ENCODE results near the gene FGF2.
"Not testable (repeated sequence)": the region's sequence is repeated elsewhere in the genome, so short reads cannot be mapped to it uniquely, and the experiment has no call there.

Gene FGF2

GRCh38 chr4:122826553-122827257 is at the start of gene FGF2:
TSS of gene FGF2 (plus strand) at chr4:122826831. CDS start at chr4:122827175, 344 bp downstream.
- no peak for DNase-seq (ENCODE audit: low read depth in 2 of 2)

- no peak for DNase-seq (ENCODE audit: low read depth in 2 of 2)
Observed at GRCh38 chr4:122776916-122777315, 49.7 kb upstream of the FGF2 start.

DNA sequence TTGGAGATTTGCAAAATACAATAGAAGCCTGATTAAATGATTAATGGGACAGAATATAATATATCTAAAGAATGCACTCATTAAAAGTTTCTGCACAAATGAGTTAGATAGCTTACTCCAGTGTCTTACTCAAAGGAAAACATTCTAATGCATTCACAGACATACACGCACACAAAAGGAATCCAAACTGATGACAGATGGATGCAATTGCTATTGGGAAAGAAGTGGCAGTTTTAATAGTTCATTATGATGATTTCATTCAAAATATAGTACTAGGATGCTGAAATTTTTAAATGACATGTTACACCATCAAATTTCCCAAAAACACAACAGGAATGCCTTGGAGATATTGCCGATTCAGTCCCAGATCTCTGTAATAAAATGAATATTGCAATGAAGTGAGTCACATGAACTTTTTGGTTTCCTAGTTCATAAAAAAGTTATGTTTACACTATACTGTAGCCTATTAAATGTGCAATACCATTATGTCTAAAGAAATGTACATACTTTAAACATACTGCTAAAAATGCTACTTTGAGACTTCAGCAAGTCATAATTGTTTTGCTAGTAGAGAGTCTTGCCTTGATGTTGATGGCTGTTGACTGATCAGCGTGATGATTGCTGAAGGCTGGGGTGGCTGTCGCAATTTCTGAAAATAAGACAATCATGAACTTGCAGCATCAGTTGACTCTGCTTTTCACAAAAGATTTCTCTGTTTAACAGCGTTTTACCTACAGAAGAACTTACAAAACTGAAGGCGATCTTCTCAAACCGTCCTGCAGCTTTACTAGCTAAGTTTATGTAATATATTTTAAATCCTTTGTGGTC is 48.6 kb upstream of the FGF2 start:
- no peak for DNase-seq (ENCODE audit: low read depth in 2 of 2)

DNA sequence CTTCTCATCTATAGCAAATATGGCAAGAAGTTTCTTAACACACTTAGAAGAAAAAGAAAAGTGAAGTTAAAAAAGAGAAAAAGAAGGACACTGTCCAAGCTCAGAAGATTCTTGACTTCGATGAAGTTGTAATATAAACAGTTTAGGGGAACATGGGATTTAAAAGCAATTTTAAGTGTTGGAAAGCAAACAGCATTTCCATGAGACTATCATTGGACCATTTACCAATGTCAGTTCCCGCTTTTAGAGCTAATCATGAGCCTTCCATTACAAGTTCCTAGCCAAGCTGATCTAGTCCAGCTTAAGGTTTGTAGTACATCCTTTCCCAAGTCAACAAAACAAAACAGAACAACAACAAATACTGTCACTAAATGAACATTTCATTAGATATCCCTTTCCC is 45.1 kb upstream of the FGF2 start:
- DNase-seq (ENCODE audit: low read depth in 2 of 2): no peak

DNA sequence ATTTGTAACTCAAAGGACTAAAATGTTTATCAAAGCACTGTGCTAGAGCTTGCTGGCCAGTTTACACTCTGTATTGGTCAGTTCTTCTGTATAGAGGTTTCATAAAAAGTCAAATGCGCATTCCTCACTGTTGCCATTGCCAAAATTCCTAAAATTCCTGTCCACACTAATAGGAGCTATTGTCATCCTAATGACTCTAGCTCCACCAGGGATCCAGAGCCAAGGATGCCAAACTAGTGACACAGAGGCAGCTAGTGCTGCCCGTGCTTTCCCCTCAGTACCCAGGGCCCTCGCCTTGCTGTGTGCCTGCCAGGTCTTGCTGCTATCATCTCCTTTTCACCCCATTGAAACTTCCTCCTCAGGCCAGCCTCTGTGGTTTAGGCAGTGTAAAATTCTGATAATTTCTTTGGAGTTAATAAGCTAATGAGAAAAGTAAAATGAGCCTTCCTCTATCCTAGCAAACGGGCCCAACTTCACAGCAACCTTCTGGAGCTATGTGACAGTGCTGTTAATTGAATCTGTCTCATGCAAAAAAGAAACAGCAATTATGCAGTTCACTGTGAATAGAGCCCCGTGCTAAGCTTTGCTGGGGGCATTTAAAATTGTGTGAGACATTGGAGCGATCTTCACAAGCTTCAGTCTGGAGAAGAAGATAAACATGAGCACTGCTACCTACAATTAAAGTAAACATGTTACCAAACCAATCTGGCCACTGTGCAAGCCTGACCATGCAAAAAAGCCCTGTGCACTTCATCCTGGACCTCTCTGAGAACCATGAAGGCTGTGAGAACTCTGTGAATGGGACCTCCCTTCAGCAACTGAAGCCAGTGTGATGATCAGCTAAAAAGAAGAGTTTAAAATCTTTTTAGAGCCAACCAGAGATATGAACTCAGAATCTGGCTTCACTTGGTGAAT is 43.1 kb upstream of the FGF2 start:
- no peak for DNase-seq (ENCODE audit: low read depth in 2 of 2)

DNA sequence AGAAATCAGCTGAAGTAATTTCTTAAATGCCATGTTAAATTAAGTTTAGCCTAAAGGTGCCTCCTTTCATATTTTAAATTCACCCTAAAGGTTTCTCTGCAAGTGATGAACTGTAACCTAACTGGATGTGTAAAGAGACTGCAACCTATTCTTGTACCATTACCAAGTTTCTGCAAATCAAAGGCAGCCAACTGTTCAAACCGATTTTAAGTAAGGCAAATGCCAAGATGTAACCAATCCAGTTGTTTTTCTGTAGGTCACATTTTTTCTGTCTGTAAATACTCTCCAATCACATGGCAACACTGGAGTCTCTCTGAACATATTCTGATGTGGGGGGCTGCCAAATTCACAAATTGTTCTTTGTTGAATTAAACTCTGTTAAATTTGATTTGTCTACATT is 42.4 kb upstream of the FGF2 start:
- DNase-seq (ENCODE audit: low read depth in 2 of 2): no peak

GRCh38 chr4:122785099-122785498 is 41.5 kb upstream of the FGF2 start:
- no peak for DNase-seq (ENCODE audit: low read depth in 2 of 2)

DNA sequence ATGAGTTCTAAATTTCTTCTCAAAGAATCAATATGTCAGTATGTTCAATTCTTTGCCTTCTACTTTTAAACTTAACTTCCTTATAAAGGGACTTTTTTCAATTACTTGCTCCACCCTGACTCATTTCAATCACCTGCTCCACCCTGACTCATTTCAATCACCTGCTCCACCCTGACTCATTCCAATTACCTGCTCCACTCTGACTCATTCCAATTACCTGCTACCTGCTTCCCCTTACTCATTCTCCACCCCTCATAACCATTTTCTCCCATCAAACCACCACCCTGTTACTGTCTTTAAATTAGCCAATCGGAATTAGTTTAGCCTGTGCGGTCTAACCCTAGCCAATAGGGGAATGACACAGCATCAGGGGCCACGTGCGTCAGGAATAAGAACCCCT is 40.3 kb upstream of the FGF2 start:
- DNase-seq (ENCODE audit: low read depth in 2 of 2): not testable (repeated sequence)

GRCh38 chr4:122786920-122787319 is 39.7 kb upstream of the FGF2 start:
- DNase-seq (ENCODE audit: low read depth in 2 of 2): not testable (repeated sequence)

GRCh38 chr4:122787940-122788339 is 38.7 kb upstream of the FGF2 start:
- no peak for DNase-seq (ENCODE audit: low read depth in 2 of 2)

- no peak for DNase-seq (ENCODE audit: low read depth in 2 of 2)
Observed at GRCh38 chr4:122788935-122789334, 37.7 kb upstream of the FGF2 start.

GRCh38 chr4:122793811-122794210 is 32.8 kb upstream of the FGF2 start:
- DNase-seq (ENCODE audit: low read depth in 2 of 2): no peak

DNA sequence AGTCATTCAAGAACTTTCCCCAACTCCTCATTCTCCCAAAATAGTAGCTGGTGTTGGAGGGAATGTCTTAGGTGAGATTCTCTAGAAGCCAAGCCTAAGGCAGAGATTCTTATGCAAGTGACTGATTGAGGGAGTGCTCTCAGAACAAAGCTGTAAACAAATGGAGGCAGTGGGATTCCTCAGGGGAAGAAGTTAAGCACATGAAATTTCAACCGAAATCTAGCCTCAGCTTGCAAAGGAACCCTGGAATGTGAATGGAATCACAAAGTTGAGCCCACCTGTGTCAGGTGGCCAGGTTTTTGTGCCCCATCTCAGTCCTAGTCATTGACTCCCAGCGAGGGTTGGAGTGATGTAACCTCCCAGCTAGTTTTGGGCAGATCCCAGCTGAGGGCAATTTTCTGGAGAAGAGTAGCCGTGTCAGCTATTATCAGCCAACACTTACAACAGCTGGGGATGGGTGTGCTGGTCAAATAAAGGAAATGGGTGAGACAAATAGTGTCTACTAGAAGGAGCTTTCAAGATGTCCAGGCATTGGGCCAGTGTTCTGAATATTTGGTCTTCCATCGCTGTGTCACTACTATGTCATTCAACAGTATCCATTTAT is 29.7 kb upstream of the FGF2 start:
- DNase-seq (ENCODE audit: low read depth in 2 of 2): no peak

GRCh38 chr4:122797405-122798094 is 29.1 kb upstream of the FGF2 start:
- DNase-seq (ENCODE audit: low read depth in 2 of 2): no peak

GRCh38 chr4:122798101-122798500 is 28.5 kb upstream of the FGF2 start:
- DNase-seq (ENCODE audit: low read depth in 2 of 2): no peak

GRCh38 chr4:122798917-122799316 is 27.7 kb upstream of the FGF2 start:
- no peak for DNase-seq (ENCODE audit: low read depth in 2 of 2)

GRCh38 chr4:122803788-122804208 is 22.8 kb upstream of the FGF2 start:
- no peak for DNase-seq (ENCODE audit: low read depth in 2 of 2)

DNA sequence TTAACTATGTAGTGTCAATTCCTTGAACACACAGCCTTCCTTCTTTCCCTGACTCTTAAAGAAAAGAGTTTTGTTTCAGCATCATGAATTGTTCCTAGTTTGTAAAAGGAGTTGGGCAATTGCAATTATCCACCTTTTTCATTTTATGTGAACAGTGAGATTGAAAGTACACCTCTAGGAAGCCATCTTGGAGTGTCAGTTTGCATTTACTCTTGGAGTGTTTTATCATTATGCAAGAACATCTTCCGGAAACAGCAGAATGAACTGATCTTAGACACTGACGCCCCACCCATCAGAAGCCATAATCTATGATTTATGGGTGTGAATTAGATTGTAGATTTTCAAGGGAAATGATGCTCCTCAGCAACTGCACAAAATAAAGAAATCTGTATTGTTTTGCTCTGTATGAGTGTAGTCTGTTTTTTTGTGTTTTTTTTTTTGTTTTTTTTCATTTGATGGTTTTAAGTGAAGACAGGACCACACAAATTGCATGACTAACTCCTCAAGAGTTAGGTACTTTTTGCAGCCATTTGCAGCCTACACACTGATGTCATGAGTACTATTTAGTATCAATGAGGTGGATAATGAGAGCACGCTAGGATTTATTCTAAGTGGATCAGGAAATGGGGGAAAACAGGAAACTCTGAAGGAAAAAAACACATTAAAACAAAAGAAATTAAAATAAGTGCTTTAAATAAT is 19.5 kb upstream of the FGF2 start:
- no peak for DNase-seq (ENCODE audit: low read depth in 2 of 2)

DNA sequence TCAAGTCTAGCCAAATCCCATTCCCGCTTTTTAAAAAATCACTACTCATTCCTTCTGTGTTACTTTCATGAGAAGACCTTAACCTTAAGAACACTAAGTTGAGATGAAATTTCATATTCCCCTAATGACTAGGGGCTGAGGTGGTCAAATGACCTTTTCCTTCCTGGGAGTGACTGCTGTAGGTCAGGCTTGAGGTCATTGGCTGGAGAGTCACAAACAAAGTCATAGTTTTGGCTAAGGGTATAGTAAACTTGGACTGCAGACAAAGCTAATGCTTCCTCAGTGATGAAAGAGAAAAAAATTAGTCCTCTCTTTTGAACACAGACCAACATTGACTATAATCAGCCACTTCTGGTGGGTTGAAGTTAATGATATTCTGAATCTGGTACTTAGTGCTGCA is 16.0 kb upstream of the FGF2 start:
- DNase-seq (ENCODE audit: low read depth in 2 of 2): no peak

DNA sequence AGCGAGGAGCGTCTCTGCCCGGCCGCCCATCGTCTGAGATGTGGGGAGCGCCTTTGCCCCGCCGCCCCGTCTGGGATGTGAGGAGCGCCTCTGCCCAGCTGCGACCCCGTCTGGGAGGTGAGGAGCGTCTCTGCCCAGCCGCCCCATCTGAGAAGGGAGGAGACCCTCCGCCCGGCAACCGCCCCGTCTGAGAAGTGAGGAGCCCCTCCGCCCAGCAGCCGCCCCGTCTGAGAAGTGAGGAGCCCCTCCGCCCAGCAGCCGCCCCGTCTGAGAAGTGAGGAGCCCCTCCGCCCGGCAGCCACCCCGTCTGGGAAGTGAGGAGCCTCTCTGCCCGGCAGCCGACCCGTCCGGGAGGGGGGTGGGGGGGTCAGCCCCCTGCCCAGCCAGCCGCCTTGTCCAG is 14.8 kb upstream of the FGF2 start:
- DNase-seq (ENCODE audit: low read depth in 2 of 2): not testable (repeated sequence)

Measured in activated CD4-positive, alpha-beta T cell treated with anti-CD3 and anti-CD28 coated beads for 24 hours (primary cell).